Ramos (cell line): ENCODE measurements around the gene NUP210.

Experiments
- in situ Hi-C: fragments of 300-500 bp; cut with MboI; formaldehyde crosslinking; loops from one replicate; pipeline ENCODE4 v1.14.3; 2022; ENCODE audit warnings: low sequenced_read_pairs; ENCODE audit not compliant: unreplicated experiment

The NUP210 gene

GRCh38 chr3:13358643-13359042 lies 61.5 kb downstream of the NUP210 start:
- in situ Hi-C loops, result no loop called here

- in situ Hi-C loops, result no loop called here
Measured at GRCh38 chr3:13358051-13358450, 62.1 kb downstream of the NUP210 start.

GRCh38 chr3:13357074-13357473 lies 63.0 kb downstream of the NUP210 start:
- in situ Hi-C loops, result no loop called here

- in situ Hi-C loops, result no loop called here
Measured at GRCh38 chr3:13353936-13354542, 66.1 kb downstream of the NUP210 start.

- in situ Hi-C loops, result no loop called here
Measured at GRCh38 chr3:13353506-13353905, 66.6 kb downstream of the NUP210 start.

GRCh38 chr3:13352621-13353131 lies 67.4 kb downstream of the NUP210 start:
- in situ Hi-C loops, result no loop called here

GRCh38 chr3:13349823-13350222 lies 70.3 kb downstream of the NUP210 start:
- in situ Hi-C loops, result no loop called here

- in situ Hi-C loops, result no loop called here
Measured at GRCh38 chr3:13348661-13349396, 71.3 kb downstream of the NUP210 start.

GRCh38 chr3:13348100-13348499 lies 72.0 kb downstream of the NUP210 start:
- in situ Hi-C loops, result no loop called here

GRCh38 chr3:13347390-13347950 lies 72.7 kb downstream of the NUP210 start:
- in situ Hi-C loops, result no loop called here

- in situ Hi-C loops, result no loop called here
Measured at GRCh38 chr3:13346481-13347389, 73.4 kb downstream of the NUP210 start.

GRCh38 chr3:13345772-13346171 lies 74.3 kb downstream of the NUP210 start:
- in situ Hi-C loops, result no loop called here

- in situ Hi-C loops, result no loop called here
Measured at GRCh38 chr3:13345284-13345683, 74.8 kb downstream of the NUP210 start.

- in situ Hi-C loops, result no loop called here
Measured at GRCh38 chr3:13344663-13345062, 75.5 kb downstream of the NUP210 start.

- in situ Hi-C loops, result no loop called here
Measured at GRCh38 chr3:13343601-13344000, 76.5 kb downstream of the NUP210 start.

- in situ Hi-C loops, result no loop called here
Measured at GRCh38 chr3:13341229-13341905, 78.8 kb downstream of the NUP210 start.

GRCh38 chr3:13339833-13340232 lies 80.3 kb downstream of the NUP210 start:
- in situ Hi-C loops, result no loop called here

- in situ Hi-C loops, result no loop called here
Measured at GRCh38 chr3:13338996-13339395, 81.1 kb downstream of the NUP210 start.

- in situ Hi-C loops, result no loop called here
Measured at GRCh38 chr3:13338231-13338630, 81.9 kb downstream of the NUP210 start.

- in situ Hi-C loops, result no loop called here
Measured at GRCh38 chr3:13336592-13336991, 83.5 kb downstream of the NUP210 start.
